Smooth muscle cell of the pulmonary artery (primary cell): ENCODE results near the gene GLCE. TPM values are rescaled to one million over a fixed set of nuclear protein-coding genes. Genes with fewer than 3 reads are reported as not detected.

Experiments
- total RNA-seq: library from RNA; depleted of rRNA; stranded (reverse); fragments of >200 nt; gene quantifications from 2 replicates; pipeline ENCODE4 v1.2.3, GENCODE V29; 2014

Gene GLCE
- total RNA-seq: 8.4 and 17.3 TPM in 2 replicates

GRCh38 chr15:69160141-69160993 lies at the start of gene GLCE:
GLCE (plus strand) TSS chr15:69160635; CDS start chr15:69255807, 95,172 bp downstream.

GRCh38 chr15:69298697-69299441 lies 138.4 kb downstream of the GLCE start, which contains the start of gene PAQR5:
PAQR5 (plus strand) TSS chr15:69298912; CDS start chr15:69360081, 61,169 bp downstream.

Other genes with a start within 250 kb of the GLCE start
- gene SPESP1, start 230.1 kb upstream of the GLCE start, total RNA-seq: 1.7 and 9.8 TPM in 2 replicates
- 0.23 and 0.39 TPM in 2 replicates for gene NOX5, start 145.9 kb upstream of the GLCE start, total RNA-seq
- gene PAQR5, start 138.3 kb downstream of the GLCE start, total RNA-seq: 0.03 and 2.7 TPM in 2 replicates